HepG2 (cell line): ENCODE data around the gene RNU5B-1. TPM values are rescaled to one million over a fixed set of nuclear protein-coding genes. Genes with fewer than 3 reads are reported as not detected.
A peak's percentile ranks its signal among the peaks of the same experiment; 100 is the strongest.

Source experiments
- AGO1 ChIP-seq: fragments of 200-400 bp; formaldehyde crosslinking; IDR thresholded peaks from 2 replicates; pipeline ENCODE4 v1.6.1; 2017; ENCODE audit warnings: mild to moderate bottlenecking, low read depth, low read length, moderate library complexity; ENCODE audit not compliant: poor library complexity, severe bottlenecking
- GATAD2A ChIP-seq: IDR thresholded peaks from 2 replicates; pipeline ENCODE4 v1.6.1; 2016
- GLI4 ChIP-seq: sonication (generic); formaldehyde crosslinking; IDR thresholded peaks from 2 replicates; pipeline ENCODE4 v1.5.1; 2020; ENCODE audit warnings: missing genetic modification reagents, mild to moderate bottlenecking, moderate library complexity, borderline replicate concordance
- GMEB1 ChIP-seq: sonication (generic); formaldehyde crosslinking; IDR thresholded peaks from 2 replicates; pipeline ENCODE4 v1.5.1; 2020; ENCODE audit warnings: missing genetic modification reagents, mild to moderate bottlenecking, borderline replicate concordance
- HCFC1 ChIP-seq: fragments of 150-350 bp; IDR thresholded peaks from 2 replicates; pipeline ENCODE4 v1.6.1; 2014; ENCODE audit warnings: low read depth, low read length
- MBNL3 ChIP-seq: fragments of 250-450 bp; sonication (Bioruptor Pico); conservative IDR thresholded peaks from 2 replicates; pipeline ENCODE4 v1.8.0; 2022; ENCODE audit warnings: mild to moderate bottlenecking, inconsistent platforms
- PATZ1 ChIP-seq: sonication (generic); formaldehyde crosslinking; IDR thresholded peaks from 2 replicates; pipeline ENCODE4 v1.4.0; 2020; ENCODE audit warnings: missing genetic modification reagents
- RARG ChIP-seq: sonication (generic); formaldehyde crosslinking; IDR thresholded peaks from 2 replicates; pipeline ENCODE4 v1.4.0; 2020; ENCODE audit warnings: low read depth, mild to moderate bottlenecking, missing genetic modification reagents
- RELA ChIP-seq: sonication (generic); formaldehyde crosslinking; IDR thresholded peaks from 2 replicates; pipeline ENCODE4 v1.4.0; 2020; ENCODE audit warnings: missing genetic modification reagents
- ZFP36 ChIP-seq: fragments of 150-350 bp; IDR thresholded peaks from 2 replicates; pipeline ENCODE4 v1.6.1; 2018; ENCODE audit warnings: borderline replicate concordance, low read length, low read depth; ENCODE audit not compliant: partially characterized antibody
- ZHX2 ChIP-seq, 2 experiments: sonication (generic) in 1 of 2; formaldehyde crosslinking in 1 of 2; IDR thresholded peaks; 2 replicates each; pipeline versions ENCODE4 v1.6.1 to v1.9.0; 2014 to 2022; ENCODE audit warnings: antibody characterized with exemption in 1 of 2, borderline replicate concordance in 1 of 2, inconsistent platforms in 1 of 2, low read depth in 1 of 2, missing genetic modification reagents in 1 of 2
- ZNF512B ChIP-seq: sonication (generic); formaldehyde crosslinking; IDR thresholded peaks from 2 replicates; pipeline ENCODE4 v1.5.1; 2020; ENCODE audit warnings: missing genetic modification reagents, mild to moderate bottlenecking, borderline replicate concordance
- ZNF572 ChIP-seq: sonication (generic); formaldehyde crosslinking; IDR thresholded peaks from 2 replicates; pipeline ENCODE4 v1.5.1; 2020; ENCODE audit warnings: mild to moderate bottlenecking, missing genetic modification reagents
- ZNF75D ChIP-seq: sonication (generic); formaldehyde crosslinking; IDR thresholded peaks from 2 replicates; pipeline ENCODE4 v1.8.1; 2023; ENCODE audit warnings: missing genetic modification reagents, mild to moderate bottlenecking, borderline replicate concordance
- ZSCAN22 ChIP-seq: sonication (generic); formaldehyde crosslinking; IDR thresholded peaks from 2 replicates; pipeline ENCODE4 v1.4.0; 2020; ENCODE audit warnings: mild to moderate bottlenecking, missing genetic modification reagents
- polyA plus RNA-seq, 8 experiments: library from polyadenylated mRNA; depleted of rRNA in 3 of 8; stranded (reverse) in 7 of 8; unstranded in 1 of 8; fragments of >200 nt; fragmentation: Illumina TruSeq in 4 of 8; extraction: Trizol in 4 of 8; gene quantifications; 2 replicates each; pipeline versions ENCODE4 v1.2.1 to v1.2.3, GENCODE V29; 2011 to 2016; ENCODE audit warnings: low read depth in 4 of 8, missing spikeins in 1 of 8, mixed read lengths in 1 of 8; ENCODE audit not compliant: insufficient read depth in 1 of 8
- total RNA-seq, 5 experiments: library from RNA; depleted of rRNA; stranded (reverse); fragments of >200 nt; fragmentation: Illumina TruSeq; extraction: Trizol; gene quantifications; 2 replicates each; pipeline ENCODE4 v1.2.3, GENCODE V29; 2016; ENCODE audit warnings: low read depth in 1 of 5

The RNU5B-1 gene
- total and polyA plus RNA-seq, 2 of the 13 experiments (the other 11 are each of a cell fraction or from before 2014, with no cell fraction given): 1,646 TPM; not detected in 1

GRCh38 chr15:65304381-65305149, at the start of gene RNU5B-1 (continued):
- TF ChIP-seq ZHX2 (IDR thresholded peaks at IDR 0.05; ENCODE audit: low read depth) (no peak), ZHX2 (CRISPR knock-in tag; IDR thresholded peaks at IDR 0.05; ENCODE audit: borderline replicate concordance) (no peak; the same call in 1 of the 2 replicates), PATZ1 (CRISPR knock-in tag) (peak; percentile 34), ZFP36 (no peak), GLI4 (CRISPR knock-in tag) (no peak), ZNF75D (no peak), GMEB1 (CRISPR knock-in tag) (peak; percentile 57; the same call in 1 of the 2 replicates), GATAD2A (CRISPR knock-in tag) (peak; percentile 29), ZNF572 (CRISPR knock-in tag) (no peak), MBNL3 (CRISPR knock-in tag) (peak; percentile 95; the same call in 1 of the 2 replicates), RELA (CRISPR knock-in tag) (no peak), RARG (CRISPR knock-in tag) (0 out of 2 replicates have a peak, but pooled peaks have one; percentile 86), AGO1 (no peak), HCFC1 (no peak; the same call in 1 of the 2 replicates), ZNF512B (CRISPR knock-in tag) (no peak), ZSCAN22 (peak; percentile 69; the same call in 1 of the 2 replicates)
